Measurements from ENCODE around the gene SH3PXD2A. TPM values are rescaled to one million over a fixed set of nuclear protein-coding genes. Genes with fewer than 3 reads are reported as not detected.
A peak's percentile ranks its signal among the peaks of the same experiment; 100 is the strongest.

Gene SH3PXD2A
- total and polyA plus RNA-seq, 2 of the 4 experiments (the other 2 are of a cell fraction): 6.3 to 23.0 TPM

- no peak overlapping the region for H2AK5ac ChIP-seq (ENCODE audit: low read depth, low read length)
- H3K56ac ChIP-seq (ENCODE audit: extremely low read depth, insufficient read depth, low read length): no peak overlapping the region
- no peak overlapping the region for H3K18ac ChIP-seq (ENCODE audit: low read depth, low read length)
- H3K9me3 ChIP-seq (ENCODE audit: control insufficient read depth, insufficient read depth, low read length): no peaks in the 10 kb centered on the region
- H3K4me1 ChIP-seq (ENCODE audit: control insufficient read depth, insufficient read depth, low read length): peaks cover 20% of the 10 kb centered on the region
- ChIA-PET POLR2A (ENCODE audit: unreplicated experiment) (no interaction called here), CTCF (interaction anchor here (1.0 kb wide), 1 partner anchor 144 kb away, joined by 4 read pairs; no protein-coding TSS in a partner anchor)
- no peaks in the 10 kb centered on the region for H3K36me3 ChIP-seq (ENCODE audit: control insufficient read depth, insufficient read depth, low read length)
- H4K91ac ChIP-seq (ENCODE audit: insufficient read depth, low read depth, low read length): no peak overlapping the region
- H2AK9ac ChIP-seq (replicated peaks; ENCODE audit: low read depth, low read length, poor library complexity): peak overlapping the region; percentile 19
- peaks cover 6% of the 10 kb centered on the region; the same call in 1 of the 2 replicates for H3K9me1 ChIP-seq (ENCODE audit: insufficient read depth, low read length)
- BruUV-seq (replicated peaks): no TSS peak
- 100% methylated on average over 1 of the region's 5 CpGs; no CpG with 5 or more reads in 1 of the 2 experiments for WGBS, 2 experiments (ENCODE audit: extremely low coverage in 2 of 2, insufficient read length in 1 of 2)
- H3K4me2 ChIP-seq (ENCODE audit: low read depth, low read length): no peak overlapping the region
- no peak overlapping the region for H3K27ac ChIP-seq (ENCODE audit: insufficient read depth, low read length)
- H2BK5ac ChIP-seq (ENCODE audit: low read depth, low read length, poor library complexity, severe bottlenecking): no peak overlapping the region
- no peak overlapping the region for H2BK20ac ChIP-seq (ENCODE audit: low read depth, low read length)
- H2AFZ ChIP-seq (replicated peaks; ENCODE audit: low read length, poor library complexity): no peak overlapping the region
- no peak for ATAC-seq (ENCODE audit: low read depth)
- no peaks in the 10 kb centered on the region for H4K20me1 ChIP-seq (ENCODE audit: insufficient read depth, low read length)
- no peaks in the 10 kb centered on the region for H3K27me3 ChIP-seq (ENCODE audit: control insufficient read depth, insufficient read depth, low read length)
- peaks cover 7 to 31% of the 10 kb centered on the region in 2 experiments; a peak in 3 of 4 replicates for H3K79me1 ChIP-seq (ENCODE audit: low read depth in 1 of 2, low read length in 2 of 2)
- no peak overlapping the region for H4K8ac ChIP-seq (ENCODE audit: low read depth in 2 of 2, low read length in 2 of 2)
- no peak overlapping the region for H2BK15ac ChIP-seq (ENCODE audit: low read depth, low read length)
- intact Hi-C loops (cut with micrococcal nuclease): loop anchor here (5.0 kb wide), 1 partner anchor 259 kb away; no protein-coding TSS in a partner anchor
- DNase-seq: no peak
- H3K4me3 ChIP-seq (ENCODE audit: insufficient read depth, low read depth, low read length): no peak overlapping the region
- no peak overlapping the region for H3K23ac ChIP-seq (ENCODE audit: low read depth, low read length)
- no peak overlapping the region for H3K4ac ChIP-seq (ENCODE audit: low read depth, low read length)
- H3K9ac ChIP-seq (ENCODE audit: low read depth, low read length): no peak overlapping the region
- no peak for TF ChIP-seq NFE2L2 (IDR thresholded peaks at IDR 0.05; ENCODE audit: low read depth, low read length)
- TF ChIP-seq MAFK (IDR thresholded peaks at IDR 0.05; ENCODE audit: low read depth, low read length): no peak
- no peak for TF ChIP-seq CEBPB (IDR thresholded peaks at IDR 0.05; ENCODE audit: low read depth, low read length)
- TF ChIP-seq MAZ (IDR thresholded peaks at IDR 0.05; ENCODE audit: borderline replicate concordance, low read depth, low read length): no peak
- no peak for TF ChIP-seq USF2 (IDR thresholded peaks at IDR 0.05; ENCODE audit: low read depth, low read length)
- no peak for TF ChIP-seq CHD1 (IDR thresholded peaks at IDR 0.05; ENCODE audit: low read depth, low read length)
- no peak for TF ChIP-seq RCOR1 (IDR thresholded peaks at IDR 0.05; ENCODE audit: insufficient replicate concordance, low read length)
- no peak for TF ChIP-seq POLR2A (IDR thresholded peaks at IDR 0.05; ENCODE audit: low read depth, low read length)
- no peak for TF ChIP-seq ELK1 (IDR thresholded peaks at IDR 0.05; ENCODE audit: borderline replicate concordance, low read depth, low read length)
- no peak for TF ChIP-seq RFX5 (IDR thresholded peaks at IDR 0.05; ENCODE audit: low read depth, low read length)
- no peak for TF ChIP-seq BHLHE40 (IDR thresholded peaks at IDR 0.05; ENCODE audit: low read depth, low read length)
- TF ChIP-seq CTCF (conservative IDR thresholded peaks at IDR 0.05; ENCODE audit: low read depth, low read length): no peak
- no peak overlapping the region for H4K5ac ChIP-seq (ENCODE audit: low read depth, low read length)
- no peak overlapping the region for H2BK120ac ChIP-seq (ENCODE audit: low read depth, low read length)
- no peak overlapping the region for H3K14ac ChIP-seq (replicated peaks; ENCODE audit: low read depth, low read length)
- dilution Hi-C loops (cut with HindIII; ENCODE audit: low sequenced_read_pairs, unreplicated experiment): loop anchor here (25.0 kb wide), 1 partner anchor 144 kb away; no protein-coding TSS in a partner anchor
- in situ Hi-C loops (cut with MboI; ENCODE audit: low sequenced_read_pairs): loop anchor here (5.0 to 10.0 kb wide), 2 partner anchors 139 to 262 kb away; no protein-coding TSS in a partner anchor
These were observed 1.4 kb upstream of the SH3PXD2A start for GRCh38 chr10:103856797-103857170.
